HS-27A (cell line): Measurements from ENCODE around the gene ASGR1.
"Not testable (repeated sequence)": the region's sequence is repeated elsewhere in the genome, so short reads cannot be mapped to it uniquely, and the experiment has no call there.

ENCODE experiments used
- DNase-seq: peaks from one replicate; pipeline ENCODE4 v3.0.0-alpha.2; 2012; ENCODE audit warnings: low read depth, missing footprints

The ASGR1 gene

GRCh38 chr17:7191069-7191468 is 11.9 kb upstream of the ASGR1 start:
- no peak for DNase-seq

GRCh38 chr17:7190276-7190917 is 11.2 kb upstream of the ASGR1 start:
- DNase-seq = no peak

GRCh38 chr17:7186241-7186640 is 7.1 kb upstream of the ASGR1 start:
- DNase-seq = no peak

- DNase-seq = no peak
Measured at GRCh38 chr17:7184647-7185046, 5.5 kb upstream of the ASGR1 start.

GRCh38 chr17:7184091-7184488 is 4.9 kb upstream of the ASGR1 start:
- no peak for DNase-seq

GRCh38 chr17:7183433-7184090 is 4.4 kb upstream of the ASGR1 start:
- DNase-seq = no peak

GRCh38 chr17:7182101-7182500 is 2.9 kb upstream of the ASGR1 start:
- not testable (repeated sequence) for DNase-seq

- no peak for DNase-seq
Measured at GRCh38 chr17:7178973-7179316, 225 bp downstream of the ASGR1 start.

- DNase-seq = no peak
Measured at GRCh38 chr17:7177954-7178477, 1.2 kb downstream of the ASGR1 start.

- no peak for DNase-seq
Measured at GRCh38 chr17:7177191-7177953, 1.8 kb downstream of the ASGR1 start.

GRCh38 chr17:7176841-7177190 is 2.4 kb downstream of the ASGR1 start:
- DNase-seq = no peak

- no peak for DNase-seq
Measured at GRCh38 chr17:7176107-7176840, 2.9 kb downstream of the ASGR1 start.

GRCh38 chr17:7175330-7175733 is 3.8 kb downstream of the ASGR1 start:
- no peak for DNase-seq

- no peak for DNase-seq
Measured at GRCh38 chr17:7174603-7175326, 4.4 kb downstream of the ASGR1 start.

- no peak for DNase-seq
Measured at GRCh38 chr17:7173687-7174602, 5.2 kb downstream of the ASGR1 start.

GRCh38 chr17:7172522-7173191 is 6.5 kb downstream of the ASGR1 start:
- not testable (repeated sequence) for DNase-seq

- not testable (repeated sequence) for DNase-seq
Measured at GRCh38 chr17:7169565-7169908, 9.6 kb downstream of the ASGR1 start.

- DNase-seq = not testable (repeated sequence)
Measured at GRCh38 chr17:7168841-7169564, 10.2 kb downstream of the ASGR1 start.

- no peak for DNase-seq
Measured at GRCh38 chr17:7167832-7168231, 11.3 kb downstream of the ASGR1 start.

- no peak for DNase-seq
Measured at GRCh38 chr17:7166873-7167272, 12.3 kb downstream of the ASGR1 start.
